Measurements from ENCODE around the gene WSB2.

WSB2 gene

DNA sequence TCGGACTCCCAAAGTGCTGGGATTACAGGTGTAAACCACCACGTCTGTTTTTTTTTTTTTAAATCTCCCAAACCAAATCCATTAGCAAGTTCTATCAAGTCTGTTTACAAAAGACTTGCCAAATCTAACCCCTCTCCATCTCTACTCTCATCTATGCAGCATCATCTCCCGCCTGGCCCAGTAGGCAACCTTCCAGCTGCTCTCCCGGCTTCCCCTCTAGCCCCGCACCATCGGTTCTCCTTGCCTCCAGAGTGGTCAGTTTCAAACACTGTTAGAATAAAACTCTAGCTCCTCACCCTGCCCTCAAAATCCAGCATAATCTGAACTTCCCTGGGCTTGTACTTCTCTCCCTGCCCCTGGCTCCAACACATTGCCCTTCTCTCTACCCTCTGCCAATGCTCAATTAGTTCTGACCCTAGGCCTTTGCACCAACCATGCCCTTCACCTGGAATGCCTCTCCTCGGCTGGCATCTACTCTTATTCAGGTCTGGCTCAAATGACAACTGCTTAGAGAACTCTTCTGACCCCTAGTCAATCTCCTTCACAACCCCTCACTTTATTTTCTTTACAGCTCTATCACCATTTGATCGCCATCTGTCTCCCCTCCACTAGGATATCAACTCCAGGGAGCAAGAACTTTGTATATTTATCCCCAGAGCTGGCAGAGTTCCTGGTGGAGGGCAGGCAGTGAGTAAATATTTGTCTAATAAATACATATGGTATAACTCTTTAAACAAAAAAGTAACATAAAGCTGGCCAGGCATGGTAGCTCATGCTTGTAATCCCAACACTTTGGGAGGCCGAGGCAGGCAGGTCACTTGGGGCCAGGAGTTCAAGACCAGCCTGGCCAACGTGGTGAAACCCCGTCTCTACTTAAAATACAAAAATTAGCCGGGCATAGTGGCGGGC lies 4.9 kb downstream of the WSB2 start:
- H3K4me3 ChIP-seq (ENCODE audit: low read length) = no peak overlapping the region
- no peak for DNase-seq (ENCODE audit: low read depth)
- TF ChIP-seq, protein P1, sequence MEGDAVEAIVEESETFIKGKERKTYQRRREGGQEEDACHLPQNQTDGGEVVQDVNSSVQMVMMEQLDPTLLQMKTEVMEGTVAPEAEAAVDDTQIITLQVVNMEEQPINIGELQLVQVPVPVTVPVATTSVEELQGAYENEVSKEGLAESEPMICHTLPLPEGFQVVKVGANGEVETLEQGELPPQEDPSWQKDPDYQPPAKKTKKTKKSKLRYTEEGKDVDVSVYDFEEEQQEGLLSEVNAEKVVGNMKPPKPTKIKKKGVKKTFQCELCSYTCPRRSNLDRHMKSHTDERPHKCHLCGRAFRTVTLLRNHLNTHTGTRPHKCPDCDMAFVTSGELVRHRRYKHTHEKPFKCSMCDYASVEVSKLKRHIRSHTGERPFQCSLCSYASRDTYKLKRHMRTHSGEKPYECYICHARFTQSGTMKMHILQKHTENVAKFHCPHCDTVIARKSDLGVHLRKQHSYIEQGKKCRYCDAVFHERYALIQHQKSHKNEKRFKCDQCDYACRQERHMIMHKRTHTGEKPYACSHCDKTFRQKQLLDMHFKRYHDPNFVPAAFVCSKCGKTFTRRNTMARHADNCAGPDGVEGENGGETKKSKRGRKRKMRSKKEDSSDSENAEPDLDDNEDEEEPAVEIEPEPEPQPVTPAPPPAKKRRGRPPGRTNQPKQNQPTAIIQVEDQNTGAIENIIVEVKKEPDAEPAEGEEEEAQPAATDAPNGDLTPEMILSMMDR (conservative IDR thresholded peaks at IDR 0.05; ENCODE audit: low read depth, low read length) = no peak

DNA sequence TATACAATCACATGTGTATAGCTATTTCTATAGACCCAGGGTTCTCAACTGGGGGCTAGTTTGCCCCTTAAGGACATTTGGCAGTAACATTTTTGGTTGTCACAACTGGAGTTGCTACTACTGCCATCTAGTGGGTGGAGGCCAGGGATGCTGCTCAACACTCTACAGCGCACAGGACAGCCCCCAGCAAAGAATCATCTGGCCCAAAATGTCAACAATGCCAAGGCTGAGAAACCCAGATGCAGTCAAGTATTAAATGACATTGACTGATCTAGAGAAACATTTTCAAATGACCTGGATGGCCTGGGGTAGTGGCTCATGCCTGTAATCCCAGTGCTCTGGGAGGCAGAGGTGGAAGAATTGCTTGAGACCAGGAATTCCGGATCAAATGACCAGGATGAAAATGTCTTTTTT lies 5.8 kb downstream of the WSB2 start:
- no peak overlapping the region for H3K4me3 ChIP-seq (ENCODE audit: low read length)
- TF ChIP-seq, protein P1 (conservative IDR thresholded peaks at IDR 0.05; ENCODE audit: low read depth, low read length) = peak; percentile 67
- DNase-seq (ENCODE audit: low read depth) = no peak

DNA sequence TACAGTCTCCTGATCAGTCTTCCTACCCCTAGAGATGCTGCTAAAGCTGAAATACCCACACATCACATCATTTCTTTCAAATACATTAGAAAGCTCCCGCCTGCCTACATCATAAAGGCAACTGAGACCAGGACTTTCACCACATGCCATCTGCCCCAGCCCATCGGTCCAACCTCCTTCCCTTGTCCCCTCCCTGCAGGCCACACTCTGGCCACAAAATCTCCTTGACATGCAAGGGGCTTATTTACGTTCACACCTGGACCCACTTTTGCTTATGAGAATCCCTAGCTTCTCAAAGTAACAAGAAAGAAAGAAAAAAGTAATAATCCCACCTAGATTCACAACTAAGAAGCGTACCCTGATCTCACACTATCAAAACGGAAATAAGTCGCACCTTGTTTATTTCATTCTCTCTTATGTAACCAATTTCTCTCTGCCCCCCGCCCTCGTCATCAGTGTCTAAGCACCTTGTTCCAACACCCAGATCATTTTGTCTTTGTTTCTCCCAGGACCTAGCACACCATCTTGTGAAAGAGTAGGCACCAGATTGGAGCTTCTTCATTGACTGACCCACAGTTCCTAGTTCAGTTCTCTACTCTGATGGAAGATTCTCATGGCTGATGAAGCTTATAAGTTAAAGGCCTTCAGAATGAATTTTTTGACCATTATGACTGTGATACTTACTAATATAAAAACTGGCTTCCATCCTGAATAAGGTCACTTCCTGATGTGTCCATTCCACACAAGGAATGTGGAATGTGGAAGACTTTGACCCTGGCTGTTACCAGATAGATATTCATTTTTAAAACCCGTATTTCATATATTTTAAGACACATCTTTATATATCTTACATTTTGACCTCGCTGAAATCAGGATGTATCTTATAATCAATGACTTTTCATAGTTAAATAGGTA lies 7.7 kb downstream of the WSB2 start:
- DNase-seq (ENCODE audit: low read depth) = no peak
- TF ChIP-seq, protein P1 (conservative IDR thresholded peaks at IDR 0.05; ENCODE audit: low read depth, low read length) = no peak
- no peak overlapping the region for H3K4me3 ChIP-seq (ENCODE audit: low read length)

DNA sequence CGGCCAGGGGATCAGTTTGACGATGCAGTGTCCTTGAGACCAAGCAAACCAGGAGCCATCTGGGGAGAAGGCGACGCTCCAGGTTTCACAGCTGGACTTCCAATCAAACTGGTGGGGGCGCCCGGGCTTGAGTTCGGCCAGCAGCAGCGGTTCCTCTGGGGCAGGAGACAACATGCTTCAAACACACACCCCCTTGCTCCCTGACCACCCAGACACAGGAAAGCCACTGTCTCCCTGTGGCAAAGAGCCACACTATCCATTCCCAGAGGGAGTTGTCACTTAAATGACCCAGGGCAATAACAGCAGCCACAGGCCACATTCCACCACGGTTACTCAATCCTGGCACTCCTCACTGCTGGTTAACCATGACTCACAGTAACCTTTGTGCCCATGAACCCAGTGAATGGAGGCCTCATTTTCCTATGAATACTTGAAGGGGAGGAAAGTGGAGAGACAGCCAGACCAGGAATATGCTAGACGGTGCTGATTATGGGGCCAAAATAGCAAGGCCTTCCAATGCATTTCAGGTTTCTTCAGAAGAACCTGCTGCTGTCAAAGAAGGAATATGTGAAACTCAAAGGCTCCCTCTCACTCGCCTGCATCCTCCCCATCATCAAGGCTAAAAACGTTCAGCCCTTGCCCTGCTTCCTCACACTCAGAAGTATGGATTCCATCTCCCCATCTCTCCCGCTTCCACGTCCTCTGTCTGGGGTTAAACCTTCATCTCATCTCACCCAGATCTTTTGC lies 8.5 kb downstream of the WSB2 start:
- TF ChIP-seq, protein P1 (conservative IDR thresholded peaks at IDR 0.05; ENCODE audit: low read depth, low read length) = no peak
- peak; percentile 85 for DNase-seq (ENCODE audit: low read depth)
- no peak overlapping the region for H3K4me3 ChIP-seq (ENCODE audit: low read length)

DNA sequence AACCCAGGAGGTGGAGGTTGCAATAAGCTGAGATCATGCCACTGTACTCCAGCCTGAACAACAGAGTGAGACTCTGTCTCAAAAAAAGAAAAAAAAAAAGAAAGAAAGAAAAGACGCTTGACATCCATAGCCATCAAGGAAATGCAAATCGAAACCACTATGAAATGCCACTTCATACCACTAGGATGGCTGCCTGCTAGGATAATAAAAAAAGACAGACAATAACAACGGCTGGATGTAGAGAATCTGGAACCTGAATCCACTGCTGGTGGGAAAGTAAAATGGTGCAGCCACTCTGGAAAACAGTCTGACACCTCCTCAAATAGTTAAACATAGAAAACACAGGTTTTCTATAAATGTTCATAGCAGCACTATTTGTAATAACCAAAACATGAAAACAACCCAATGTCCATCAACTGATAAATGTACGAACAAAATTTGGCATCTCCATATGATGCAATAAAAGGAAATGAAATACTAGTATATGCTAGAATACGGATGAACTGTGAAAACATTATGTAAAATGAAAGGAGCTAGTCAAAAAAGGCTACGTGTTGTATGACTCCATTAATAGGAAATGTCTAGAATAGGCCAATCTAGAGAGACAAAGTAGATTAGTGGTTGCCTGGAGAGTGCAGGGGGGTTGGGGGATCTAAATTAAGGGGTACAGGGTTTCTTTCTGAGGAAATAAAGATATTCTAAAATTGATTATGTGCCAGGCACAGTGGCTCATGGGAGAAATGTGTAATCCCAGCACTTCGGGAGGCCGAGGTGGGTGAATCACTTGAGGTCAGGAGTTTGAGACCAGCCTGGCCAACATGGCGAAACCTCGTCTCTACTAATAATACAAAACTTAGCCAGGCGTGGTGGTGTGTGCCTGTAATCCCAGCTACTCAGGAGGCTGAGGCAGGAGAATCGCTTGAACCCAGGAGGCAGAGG lies 9.7 kb downstream of the WSB2 start:
- no peak overlapping the region for H3K4me3 ChIP-seq (ENCODE audit: low read length)
- TF ChIP-seq, protein P1 (conservative IDR thresholded peaks at IDR 0.05; ENCODE audit: low read depth, low read length) = no peak
- no peak for DNase-seq (ENCODE audit: low read depth)

DNA sequence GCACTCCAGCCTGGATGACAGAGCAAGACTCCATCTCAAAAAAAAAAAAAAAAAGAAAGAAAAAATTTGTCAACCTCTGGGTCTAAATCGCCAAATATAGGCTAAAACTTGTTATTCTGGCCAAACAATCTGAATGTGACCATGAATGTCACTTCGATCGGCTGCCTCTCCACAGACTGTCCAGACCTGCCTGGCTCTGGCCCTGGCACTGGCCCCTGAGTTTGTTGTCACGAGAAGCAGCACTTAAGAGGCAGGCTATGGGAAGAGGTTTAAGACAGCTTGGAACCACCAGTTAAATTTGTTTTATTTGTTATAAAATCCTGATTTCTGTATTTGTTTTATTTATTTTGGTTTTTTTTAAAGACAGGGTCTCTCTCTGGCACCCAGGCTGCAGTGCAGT lies 14.5 kb downstream of the WSB2 start:
- DNase-seq (ENCODE audit: low read depth) = no peak
- no peak overlapping the region for H3K4me3 ChIP-seq (ENCODE audit: low read length)
- TF ChIP-seq, protein P1 (conservative IDR thresholded peaks at IDR 0.05; ENCODE audit: low read depth, low read length) = no peak

Data from retinal pigment epithelial cell (primary cell).